GM20431 (cell line): Measurements from ENCODE around the gene SLC35D2.
"Not testable (repeated sequence)": the region's sequence is repeated elsewhere in the genome, so short reads cannot be mapped to it uniquely, and the experiment has no call there.

Source experiments
- in situ Hi-C: fragments of 300-500 bp; cut with MseI, MboI; formaldehyde crosslinking; loops from one replicate; pipeline ENCODE4 v1.15.0; 2020; ENCODE audit warnings: low sequenced_read_pairs; ENCODE audit not compliant: unreplicated experiment

The SLC35D2 gene

GRCh38 chr9:96363175-96363967 is 20.1 kb downstream of the SLC35D2 start:
- in situ Hi-C loops = no loop called here

GRCh38 chr9:96362119-96362518 is 21.4 kb downstream of the SLC35D2 start:
- in situ Hi-C loops = not testable (repeated sequence)

GRCh38 chr9:96361668-96362067 is 21.8 kb downstream of the SLC35D2 start:
- in situ Hi-C loops = no loop called here

GRCh38 chr9:96360976-96361375 is 22.5 kb downstream of the SLC35D2 start:
- in situ Hi-C loops = no loop called here

- in situ Hi-C loops = not testable (repeated sequence)
Measured at GRCh38 chr9:96360523-96360922, 23.0 kb downstream of the SLC35D2 start.

GRCh38 chr9:96350866-96351265 is 32.6 kb downstream of the SLC35D2 start:
- in situ Hi-C loops = no loop called here

GRCh38 chr9:96348261-96348660 is 35.2 kb downstream of the SLC35D2 start:
- in situ Hi-C loops = loop anchor here (25.0 kb wide), 1 partner anchor 314 kb away; the partner anchor contains the start of gene PRXL2C

- in situ Hi-C loops = loop anchor here (25.0 kb wide), 1 partner anchor 317 kb away; the partner anchor contains the start of gene PRXL2C
Measured at GRCh38 chr9:96345551-96345950, 38.0 kb downstream of the SLC35D2 start.

GRCh38 chr9:96344458-96345180 is 38.9 kb downstream of the SLC35D2 start:
- in situ Hi-C loops = loop anchor here (25.0 kb wide), 1 partner anchor 318 kb away; the partner anchor contains the start of gene PRXL2C

GRCh38 chr9:96343515-96344360 is 39.8 kb downstream of the SLC35D2 start:
- in situ Hi-C loops = loop anchor here (25.0 kb wide), 1 partner anchor 319 kb away; the partner anchor contains the start of gene PRXL2C

GRCh38 chr9:96342571-96343245 is 40.8 kb downstream of the SLC35D2 start:
- in situ Hi-C loops = loop anchor here (25.0 kb wide), 1 partner anchor 320 kb away; the partner anchor contains the start of gene PRXL2C

- in situ Hi-C loops = loop anchor here (25.0 kb wide), 1 partner anchor 322 kb away; the partner anchor contains the start of gene PRXL2C
Measured at GRCh38 chr9:96340707-96341106, 42.8 kb downstream of the SLC35D2 start.

- in situ Hi-C loops = loop anchor here (25.0 kb wide), 1 partner anchor 324 kb away; the partner anchor contains the start of gene PRXL2C
Measured at GRCh38 chr9:96338299-96338698, 45.2 kb downstream of the SLC35D2 start.

GRCh38 chr9:96333958-96334357 is 49.6 kb downstream of the SLC35D2 start:
- in situ Hi-C loops = loop anchor here (25.0 kb wide), 1 partner anchor 328 kb away; the partner anchor contains the start of gene PRXL2C

GRCh38 chr9:96331236-96331947 is 52.1 kb downstream of the SLC35D2 start:
- in situ Hi-C loops = loop anchor here (25.0 kb wide), 1 partner anchor 331 kb away; the partner anchor contains the start of gene PRXL2C

- in situ Hi-C loops = loop anchor here (25.0 kb wide), 1 partner anchor 334 kb away; the partner anchor contains the start of gene PRXL2C
Measured at GRCh38 chr9:96327694-96328352, 55.7 kb downstream of the SLC35D2 start.

- in situ Hi-C loops = no loop called here
Measured at GRCh38 chr9:96323169-96323568, 60.3 kb downstream of the SLC35D2 start.

- in situ Hi-C loops = not testable (repeated sequence)
Measured at GRCh38 chr9:96322736-96323135, 60.8 kb downstream of the SLC35D2 start.
